KMS-11 (cell line): ENCODE measurements around the gene MDH1B.
A peak's percentile ranks its signal among the peaks of the same experiment; 100 is the strongest.

ENCODE experiments used
- H2AFZ ChIP-seq: fragments of 200-600 bp; sonication (generic); 2 replicates; pipeline ENCODE4 v1.6.1; 2016; ENCODE audit warnings: antibody characterized with exemption, mixed run types, low read depth
- H3K27ac ChIP-seq: fragments of 200-600 bp; sonication (generic); 2 replicates; pipeline ENCODE4 v1.6.1; 2016; ENCODE audit warnings: mild to moderate bottlenecking, mixed run types
- H3K27me3 ChIP-seq: fragments of 200-600 bp; sonication (generic); 2 replicates; pipeline ENCODE4 v1.6.1; 2017; ENCODE audit warnings: mild to moderate bottlenecking, low read depth, mixed run types, moderate library complexity; ENCODE audit not compliant: insufficient read depth
- H3K36me3 ChIP-seq: fragments of 200-600 bp; sonication (generic); 2 replicates; pipeline ENCODE4 v1.6.1; 2017; ENCODE audit warnings: mild to moderate bottlenecking, mixed run types; ENCODE audit not compliant: insufficient read depth
- H3K4me1 ChIP-seq: fragments of 200-600 bp; sonication (generic); 2 replicates; pipeline ENCODE4 v1.6.1; 2016; ENCODE audit warnings: mild to moderate bottlenecking, low read depth, mixed run types; ENCODE audit not compliant: poor library complexity, severe bottlenecking
- H3K4me2 ChIP-seq: fragments of 200-600 bp; sonication (generic); 2 replicates; pipeline ENCODE4 v1.7.0; 2016; ENCODE audit warnings: mild to moderate bottlenecking, mixed run types
- H3K4me3 ChIP-seq: fragments of 200-600 bp; sonication (generic); IDR thresholded peaks from 2 replicates; pipeline ENCODE4 v1.6.1; 2017; ENCODE audit warnings: low read depth, low read length, mixed read lengths; ENCODE audit not compliant: insufficient read depth
- H3K79me2 ChIP-seq: fragments of 200-600 bp; sonication (generic); 2 replicates; pipeline ENCODE4 v1.6.1; 2016; ENCODE audit warnings: low read depth, mixed run types; ENCODE audit not compliant: insufficient read depth
- H3K9ac ChIP-seq: fragments of 200-600 bp; sonication (generic); 2 replicates; pipeline ENCODE4 v1.6.1; 2016; ENCODE audit warnings: mild to moderate bottlenecking, mixed run types
- H4K20me1 ChIP-seq: fragments of 200-600 bp; sonication (generic); 2 replicates; pipeline ENCODE4 v1.6.1; 2016; ENCODE audit warnings: mild to moderate bottlenecking, mixed run types; ENCODE audit not compliant: insufficient read depth
- TF ChIP-seq, protein P1 (sequence below): fragments of 200-600 bp; sonication (generic); conservative IDR thresholded peaks from 2 replicates; pipeline ENCODE4 v1.6.1; 2017; ENCODE audit warnings: low read depth, mild to moderate bottlenecking, antibody characterized with exemption, low read length, moderate library complexity, mixed read lengths

Gene MDH1B

DNA sequence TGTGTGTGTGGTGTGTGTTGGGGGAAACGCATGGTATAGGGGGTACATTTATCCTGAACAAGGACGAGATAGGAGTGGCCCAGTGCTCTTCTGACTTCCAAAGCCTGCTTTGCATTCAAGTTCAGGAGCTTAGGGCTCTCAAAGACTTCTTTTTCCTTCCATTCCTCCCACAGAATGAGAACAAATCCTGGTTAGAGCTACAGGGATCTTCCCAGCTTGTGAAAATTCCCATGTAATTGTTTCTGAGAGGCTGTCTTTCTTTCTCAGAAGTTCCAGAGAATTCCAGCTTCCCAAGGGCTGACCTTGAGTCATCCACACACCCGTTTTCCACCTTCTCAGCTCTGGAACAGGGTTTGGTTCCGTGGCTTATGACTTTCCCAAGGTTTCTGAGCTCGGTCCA, 39.2 kb upstream of the MDH1B start:
- Histone ChIP-seq H3K9ac (no peak overlapping the region), H3K36me3 (no peaks in the 10 kb centered on the region), H3K4me1 (no peaks in the 10 kb centered on the region), H2AFZ (no peak overlapping the region), H3K79me2 (no peaks in the 10 kb centered on the region), H4K20me1 (no peaks in the 10 kb centered on the region), H3K27ac (no peak overlapping the region), H3K4me2 (no peak overlapping the region), H3K27me3 (no peaks in the 10 kb centered on the region), H3K4me3 (no peak overlapping the region)
- TF ChIP-seq, protein P1, sequence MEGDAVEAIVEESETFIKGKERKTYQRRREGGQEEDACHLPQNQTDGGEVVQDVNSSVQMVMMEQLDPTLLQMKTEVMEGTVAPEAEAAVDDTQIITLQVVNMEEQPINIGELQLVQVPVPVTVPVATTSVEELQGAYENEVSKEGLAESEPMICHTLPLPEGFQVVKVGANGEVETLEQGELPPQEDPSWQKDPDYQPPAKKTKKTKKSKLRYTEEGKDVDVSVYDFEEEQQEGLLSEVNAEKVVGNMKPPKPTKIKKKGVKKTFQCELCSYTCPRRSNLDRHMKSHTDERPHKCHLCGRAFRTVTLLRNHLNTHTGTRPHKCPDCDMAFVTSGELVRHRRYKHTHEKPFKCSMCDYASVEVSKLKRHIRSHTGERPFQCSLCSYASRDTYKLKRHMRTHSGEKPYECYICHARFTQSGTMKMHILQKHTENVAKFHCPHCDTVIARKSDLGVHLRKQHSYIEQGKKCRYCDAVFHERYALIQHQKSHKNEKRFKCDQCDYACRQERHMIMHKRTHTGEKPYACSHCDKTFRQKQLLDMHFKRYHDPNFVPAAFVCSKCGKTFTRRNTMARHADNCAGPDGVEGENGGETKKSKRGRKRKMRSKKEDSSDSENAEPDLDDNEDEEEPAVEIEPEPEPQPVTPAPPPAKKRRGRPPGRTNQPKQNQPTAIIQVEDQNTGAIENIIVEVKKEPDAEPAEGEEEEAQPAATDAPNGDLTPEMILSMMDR = no peak

- Histone ChIP-seq H3K79me2 (no peaks in the 10 kb centered on the region), H3K4me2 (no peak overlapping the region), H4K20me1 (no peaks in the 10 kb centered on the region), H2AFZ (no peak overlapping the region), H3K27me3 (no peaks in the 10 kb centered on the region), H3K36me3 (no peaks in the 10 kb centered on the region), H3K4me3 (no peak overlapping the region), H3K4me1 (no peaks in the 10 kb centered on the region), H3K27ac (no peak overlapping the region), H3K9ac (no peak overlapping the region)
- TF ChIP-seq, protein P1 = no peak
Measured at GRCh38 chr2:206802654-206803514, 37.8 kb upstream of the MDH1B start.

DNA sequence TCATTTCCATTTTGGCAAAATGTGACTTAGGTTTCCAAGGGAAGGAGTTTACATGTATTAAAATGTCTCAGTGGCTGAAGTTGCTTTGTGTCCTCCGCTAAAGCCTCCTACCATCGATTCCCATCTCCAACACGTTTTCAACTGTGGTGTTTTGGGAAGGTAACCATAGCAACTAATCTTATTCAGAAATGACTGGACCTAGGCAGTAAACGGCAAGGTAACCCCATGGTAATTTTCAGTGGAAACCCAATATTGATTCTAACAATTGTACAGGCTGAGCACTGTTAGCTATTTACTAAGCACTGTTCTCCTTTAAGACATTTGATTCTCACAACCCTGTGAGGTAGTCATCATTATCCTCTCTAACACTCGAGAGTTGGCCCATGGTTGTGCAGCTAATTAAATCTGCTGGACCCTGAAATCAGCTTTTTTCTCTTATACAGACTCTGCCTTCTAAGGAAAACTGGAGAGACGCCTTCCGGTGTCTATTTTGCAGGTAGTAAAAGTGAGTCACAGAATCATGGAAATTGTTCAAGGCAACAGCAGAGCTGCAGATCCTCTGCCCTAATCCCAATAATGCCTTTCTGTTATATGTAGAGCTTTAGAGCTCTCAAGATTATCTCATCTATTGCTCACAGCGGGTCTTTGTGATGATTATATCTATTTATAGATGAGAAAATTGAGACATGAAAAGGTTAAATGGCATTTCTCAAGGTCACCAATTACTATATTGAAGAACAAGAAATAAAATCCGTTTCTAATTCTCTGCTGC, 36.5 kb upstream of the MDH1B start:
- Histone ChIP-seq H3K27ac (no peak overlapping the region), H3K79me2 (no peaks in the 10 kb centered on the region), H3K36me3 (no peaks in the 10 kb centered on the region), H3K9ac (no peak overlapping the region), H3K4me3 (no peak overlapping the region), H4K20me1 (no peaks in the 10 kb centered on the region), H3K4me1 (no peaks in the 10 kb centered on the region), H2AFZ (no peak overlapping the region), H3K4me2 (no peak overlapping the region), H3K27me3 (no peaks in the 10 kb centered on the region)
- TF ChIP-seq, protein P1 = no peak

DNA sequence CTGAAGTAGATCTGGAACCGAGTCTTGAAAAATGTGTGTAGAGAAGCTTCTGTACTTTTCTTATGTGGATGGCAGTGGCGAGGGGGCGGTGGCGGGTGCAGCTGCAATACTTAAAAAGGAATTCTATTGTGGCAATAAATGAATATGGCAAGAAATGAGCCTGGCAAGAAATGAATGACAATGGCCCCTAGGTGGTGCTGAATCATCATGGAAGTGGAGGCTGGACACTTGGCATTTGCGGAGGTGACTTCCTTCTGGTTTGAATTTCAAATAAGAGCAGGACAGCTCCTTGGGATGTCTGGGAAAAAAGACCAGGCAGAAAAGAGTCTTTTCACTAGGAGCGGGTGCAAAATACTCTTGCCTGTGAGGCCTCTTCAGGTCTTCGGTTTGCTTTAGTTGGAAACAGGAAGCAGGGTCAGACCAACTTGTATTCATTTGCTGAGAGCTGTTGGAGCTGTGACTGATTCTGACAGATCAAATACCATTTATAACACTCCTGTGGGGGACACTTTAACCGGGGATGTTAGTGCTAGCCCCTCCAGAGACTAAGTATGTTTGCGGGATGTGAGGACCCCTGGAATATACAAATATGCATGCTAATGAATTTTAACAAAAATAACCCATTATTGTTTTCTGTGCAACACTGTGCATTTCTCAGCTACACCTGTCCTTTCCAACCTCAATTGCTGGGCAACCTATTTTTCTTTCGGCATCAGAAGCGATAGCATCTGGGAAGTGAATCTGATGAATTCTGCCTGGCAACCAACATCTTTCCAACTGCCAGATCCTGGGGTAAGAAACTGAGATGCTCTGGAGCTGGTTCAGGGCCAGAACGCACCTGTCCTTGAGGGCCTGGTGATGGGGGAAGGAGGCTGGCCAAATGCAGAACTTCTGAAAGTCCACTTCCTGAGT, 35.6 kb upstream of the MDH1B start:
- TF ChIP-seq, protein P1 = peak; percentile 81
- H3K27me3 ChIP-seq = no peaks in the 10 kb centered on the region
- no peaks in the 10 kb centered on the region for H3K36me3 ChIP-seq
- no peak overlapping the region for H3K27ac ChIP-seq
- no peak overlapping the region for H2AFZ ChIP-seq
- H3K9ac ChIP-seq = no peak overlapping the region
- no peaks in the 10 kb centered on the region for H3K4me1 ChIP-seq
- H3K79me2 ChIP-seq = no peaks in the 10 kb centered on the region
- no peak overlapping the region for H3K4me2 ChIP-seq
- no peak overlapping the region for H3K4me3 ChIP-seq
- no peaks in the 10 kb centered on the region for H4K20me1 ChIP-seq
